Measurements from ENCODE around the gene SPSB1. TPM values are rescaled to one million over a fixed set of nuclear protein-coding genes. Genes with fewer than 3 reads are reported as not detected.

The SPSB1 gene
- total RNA-seq, 4 donors from 2014 or later: 30.5 to 65.0 (median 36.2) TPM

GRCh38 chr1:9317591-9318417 lies 25.1 kb downstream of the SPSB1 start:
- TF ChIP-seq CTCF (IDR thresholded peaks at IDR 0.05) (no peak), POLR2A (IDR thresholded peaks at IDR 0.05) (no peak)
- H3K4me1 ChIP-seq: peaks cover 84 to 96% of the 10 kb centered on the region in 2 donors
- 71 to 75% methylated on average over 26 to 28 of the region's 28 CpGs for WGBS, 2 donors
- no peaks in the 10 kb centered on the region for H3K9me3 ChIP-seq
- DNase-seq: peak; percentile 61 to 73
- H3K27ac ChIP-seq: peak overlapping the region in 2 of 3 donors; percentile 90 to 91
- intact Hi-C loops (cut with DNase I): no loop called here
- H3K36me3 ChIP-seq: no peaks in the 10 kb centered on the region
- H3K27me3 ChIP-seq: no peaks in the 10 kb centered on the region
- H3K4me3 ChIP-seq (replicated peaks in 1 of 3): no peak overlapping the region

- H3K9me3 ChIP-seq: no peaks in the 10 kb centered on the region
- H3K4me1 ChIP-seq: peaks cover 72 to 94% of the 10 kb centered on the region in 2 donors
- no peaks in the 10 kb centered on the region for H3K27me3 ChIP-seq
- no peak for DNase-seq
- H3K36me3 ChIP-seq: no peaks in the 10 kb centered on the region
- TF ChIP-seq CTCF (IDR thresholded peaks at IDR 0.05): no peak
- TF ChIP-seq POLR2A (IDR thresholded peaks at IDR 0.05): no peak
- no peak overlapping the region for H3K4me3 ChIP-seq (replicated peaks in 1 of 3)
- intact Hi-C loops (cut with DNase I): no loop called here
- H3K27ac ChIP-seq: no peak overlapping the region
- 90 to 94% methylated on average over 9 to 19 of the region's 20 CpGs for WGBS, 2 donors
These were observed 26.6 kb downstream of the SPSB1 start for GRCh38 chr1:9319208-9319788.

GRCh38 chr1:9319789-9320519 lies 27.3 kb downstream of the SPSB1 start:
- WGBS, 2 donors: 87 to 95% methylated on average over 16 to 18 of the region's 21 CpGs
- DNase-seq: no peak
- Histone ChIP-seq H3K27me3 (no peaks in the 10 kb centered on the region), H3K4me3 (replicated peaks in 1 of 3) (no peak overlapping the region), H3K36me3 (no peaks in the 10 kb centered on the region), H3K27ac (no peak overlapping the region), H3K9me3 (no peaks in the 10 kb centered on the region), H3K4me1 (peaks cover 70 to 94% of the 10 kb centered on the region in 2 donors)
- intact Hi-C loops (cut with DNase I): no loop called here
- no peak for TF ChIP-seq POLR2A (IDR thresholded peaks at IDR 0.05)

- DNase-seq: no peak
- Histone ChIP-seq H3K4me3 (replicated peaks in 1 of 3) (no peak overlapping the region), H3K36me3 (no peaks in the 10 kb centered on the region), H3K9me3 (no peaks in the 10 kb centered on the region), H3K4me1 (peaks cover 68 to 94% of the 10 kb centered on the region in 2 donors), H3K27ac (peak overlapping the region; percentile 4 to 64 (median 57)), H3K27me3 (no peaks in the 10 kb centered on the region)
- whole genome bisulfite sequencing, 2 donors: 73 to 74% methylated on average over 31 of the region's 31 CpGs
- TF ChIP-seq POLR2A (IDR thresholded peaks at IDR 0.05) (no peak), CTCF (IDR thresholded peaks at IDR 0.05) (no peak)
- intact Hi-C loops (cut with DNase I): no loop called here
These were observed 28.1 kb downstream of the SPSB1 start for GRCh38 chr1:9320520-9321479.

GRCh38 chr1:9321480-9321849 lies 28.8 kb downstream of the SPSB1 start:
- H3K4me3 ChIP-seq (replicated peaks in 1 of 3): no peak overlapping the region
- H3K4me1 ChIP-seq: peaks cover 68 to 94% of the 10 kb centered on the region in 2 donors
- H3K27ac ChIP-seq: peak overlapping the region; percentile 4 to 64 (median 57)
- H3K27me3 ChIP-seq: no peaks in the 10 kb centered on the region
- no peaks in the 10 kb centered on the region for H3K36me3 ChIP-seq
- H3K9me3 ChIP-seq: no peaks in the 10 kb centered on the region
- WGBS, 2 donors: 45 to 49% methylated on average over 11 of the region's 11 CpGs
- intact Hi-C loops (cut with DNase I): no loop called here
- peak; percentile 65 to 66 for DNase-seq
- TF ChIP-seq CTCF (IDR thresholded peaks at IDR 0.05) (no peak), POLR2A (IDR thresholded peaks at IDR 0.05) (no peak)

Measured in thyroid gland (tissue), 4 donors.